ENCODE measurements around the gene FYN. TPM values are rescaled to one million over a fixed set of nuclear protein-coding genes. Genes with fewer than 3 reads are reported as not detected.

FYN gene
- total RNA-seq, 1 experiment from 2014 or later: 18.5 TPM

DNA sequence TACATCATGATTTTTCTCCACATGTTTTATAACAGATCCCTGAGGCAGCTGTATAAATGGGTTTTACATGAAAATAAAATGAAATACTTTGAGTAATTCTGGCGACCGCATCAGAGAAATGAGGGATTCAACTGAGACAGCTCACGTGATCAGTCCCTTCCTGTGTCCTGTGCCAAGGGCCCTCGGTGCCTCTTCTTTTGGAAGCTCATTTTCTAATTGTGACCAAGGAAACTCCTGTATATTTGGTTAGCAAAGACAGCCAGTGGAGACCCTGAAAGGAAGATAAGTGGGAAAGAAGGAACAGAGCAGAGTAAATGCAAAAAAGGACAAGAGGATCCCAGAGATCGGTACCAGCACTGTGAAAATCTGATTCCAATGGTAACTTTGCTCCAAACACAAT, 129.9 kb downstream of the FYN start:
- Histone ChIP-seq H3K36me3 (ENCODE audit: control insufficient read depth in 1 of 2, insufficient read depth in 2 of 2, low read length in 2 of 2) (no peaks in the 10 kb centered on the region), H3K9ac (ENCODE audit: low read length) (no peak overlapping the region), H3K79me2 (ENCODE audit: insufficient read depth, low read length) (no peaks in the 10 kb centered on the region), H3K9me2 (ENCODE audit: insufficient read depth) (no peaks in the 10 kb centered on the region), H3K27ac (ENCODE audit: low read depth, low read length) (no peak overlapping the region), H3K4me3 (replicated peaks in 1 of 2; ENCODE audit: low read depth in 1 of 2, low read length in 2 of 2) (no peak overlapping the region), H3K27me3 (ENCODE audit: insufficient read depth, low read length) (no peaks in the 10 kb centered on the region), H3K4me1 (ENCODE audit: control insufficient read depth in 1 of 2, insufficient read depth in 2 of 2, low read length in 2 of 2) (no peaks in the 10 kb centered on the region), H4K20me1 (ENCODE audit: insufficient read depth) (no peaks in the 10 kb centered on the region), H2AFZ (ENCODE audit: low read depth, low read length, poor library complexity, severe bottlenecking) (no peak overlapping the region), H3K9me3 (ENCODE audit: control insufficient read depth in 1 of 2, insufficient read depth in 1 of 2, low read depth in 1 of 2, low read length in 2 of 2) (no peaks in the 10 kb centered on the region), H3K4me2 (ENCODE audit: low read length) (no peak overlapping the region)
- no peak for DNase-seq (ENCODE audit: low read depth, low spot score)
- ChIA-PET POLR2A (no interaction called here), RAD21 (ENCODE audit: low non-redundant PET in 1 of 2, low total read pairs in 2 of 2, uncharacterized antibody in 2 of 2, unreplicated experiment in 2 of 2) (no interaction called here), CTCF (no interaction called here)
- intact Hi-C loops (cut with micrococcal nuclease): no loop called here
- TF ChIP-seq SP1 (IDR thresholded peaks at IDR 0.05; ENCODE audit: low read depth): no peak
- TF ChIP-seq, protein P1, sequence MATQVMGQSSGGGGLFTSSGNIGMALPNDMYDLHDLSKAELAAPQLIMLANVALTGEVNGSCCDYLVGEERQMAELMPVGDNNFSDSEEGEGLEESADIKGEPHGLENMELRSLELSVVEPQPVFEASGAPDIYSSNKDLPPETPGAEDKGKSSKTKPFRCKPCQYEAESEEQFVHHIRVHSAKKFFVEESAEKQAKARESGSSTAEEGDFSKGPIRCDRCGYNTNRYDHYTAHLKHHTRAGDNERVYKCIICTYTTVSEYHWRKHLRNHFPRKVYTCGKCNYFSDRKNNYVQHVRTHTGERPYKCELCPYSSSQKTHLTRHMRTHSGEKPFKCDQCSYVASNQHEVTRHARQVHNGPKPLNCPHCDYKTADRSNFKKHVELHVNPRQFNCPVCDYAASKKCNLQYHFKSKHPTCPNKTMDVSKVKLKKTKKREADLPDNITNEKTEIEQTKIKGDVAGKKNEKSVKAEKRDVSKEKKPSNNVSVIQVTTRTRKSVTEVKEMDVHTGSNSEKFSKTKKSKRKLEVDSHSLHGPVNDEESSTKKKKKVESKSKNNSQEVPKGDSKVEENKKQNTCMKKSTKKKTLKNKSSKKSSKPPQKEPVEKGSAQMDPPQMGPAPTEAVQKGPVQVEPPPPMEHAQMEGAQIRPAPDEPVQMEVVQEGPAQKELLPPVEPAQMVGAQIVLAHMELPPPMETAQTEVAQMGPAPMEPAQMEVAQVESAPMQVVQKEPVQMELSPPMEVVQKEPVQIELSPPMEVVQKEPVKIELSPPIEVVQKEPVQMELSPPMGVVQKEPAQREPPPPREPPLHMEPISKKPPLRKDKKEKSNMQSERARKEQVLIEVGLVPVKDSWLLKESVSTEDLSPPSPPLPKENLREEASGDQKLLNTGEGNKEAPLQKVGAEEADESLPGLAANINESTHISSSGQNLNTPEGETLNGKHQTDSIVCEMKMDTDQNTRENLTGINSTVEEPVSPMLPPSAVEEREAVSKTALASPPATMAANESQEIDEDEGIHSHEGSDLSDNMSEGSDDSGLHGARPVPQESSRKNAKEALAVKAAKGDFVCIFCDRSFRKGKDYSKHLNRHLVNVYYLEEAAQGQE (IDR thresholded peaks at IDR 0.05; ENCODE audit: low read depth): no peak
- TF ChIP-seq SRF (IDR thresholded peaks at IDR 0.05; ENCODE audit: low read depth): no peak
- no peak for TF ChIP-seq TCF7L2 (IDR thresholded peaks at IDR 0.05; ENCODE audit: borderline replicate concordance, extremely low read depth, insufficient read depth, insufficient read length)
- TF ChIP-seq POLR2A (IDR thresholded peaks at IDR 0.05; ENCODE audit: borderline replicate concordance, extremely low read depth, insufficient read depth, insufficient read length): no peak
- no peak for TF ChIP-seq FOSL1 (IDR thresholded peaks at IDR 0.05; ENCODE audit: low read depth)
- TF ChIP-seq RAD21 (IDR thresholded peaks at IDR 0.05; ENCODE audit: low read depth): no peak
- TF ChIP-seq SIN3A (IDR thresholded peaks at IDR 0.05; ENCODE audit: low read depth): no peak
- TF ChIP-seq, protein P2, sequence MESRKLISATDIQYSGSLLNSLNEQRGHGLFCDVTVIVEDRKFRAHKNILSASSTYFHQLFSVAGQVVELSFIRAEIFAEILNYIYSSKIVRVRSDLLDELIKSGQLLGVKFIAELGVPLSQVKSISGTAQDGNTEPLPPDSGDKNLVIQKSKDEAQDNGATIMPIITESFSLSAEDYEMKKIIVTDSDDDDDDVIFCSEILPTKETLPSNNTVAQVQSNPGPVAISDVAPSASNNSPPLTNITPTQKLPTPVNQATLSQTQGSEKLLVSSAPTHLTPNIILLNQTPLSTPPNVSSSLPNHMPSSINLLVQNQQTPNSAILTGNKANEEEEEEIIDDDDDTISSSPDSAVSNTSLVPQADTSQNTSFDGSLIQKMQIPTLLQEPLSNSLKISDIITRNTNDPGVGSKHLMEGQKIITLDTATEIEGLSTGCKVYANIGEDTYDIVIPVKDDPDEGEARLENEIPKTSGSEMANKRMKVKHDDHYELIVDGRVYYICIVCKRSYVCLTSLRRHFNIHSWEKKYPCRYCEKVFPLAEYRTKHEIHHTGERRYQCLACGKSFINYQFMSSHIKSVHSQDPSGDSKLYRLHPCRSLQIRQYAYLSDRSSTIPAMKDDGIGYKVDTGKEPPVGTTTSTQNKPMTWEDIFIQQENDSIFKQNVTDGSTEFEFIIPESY (IDR thresholded peaks at IDR 0.05; ENCODE audit: extremely low read depth, insufficient replicate concordance, low read length): no peak
- TF ChIP-seq JUND (IDR thresholded peaks at IDR 0.05): no peak
- no peak for TF ChIP-seq POLR2AphosphoS5 (IDR thresholded peaks at IDR 0.05; ENCODE audit: low read depth, low read length)
- TF ChIP-seq YY1 (IDR thresholded peaks at IDR 0.05; ENCODE audit: extremely low read depth, insufficient replicate concordance, low read depth, low read length): no peak
- TF ChIP-seq, protein P3, sequence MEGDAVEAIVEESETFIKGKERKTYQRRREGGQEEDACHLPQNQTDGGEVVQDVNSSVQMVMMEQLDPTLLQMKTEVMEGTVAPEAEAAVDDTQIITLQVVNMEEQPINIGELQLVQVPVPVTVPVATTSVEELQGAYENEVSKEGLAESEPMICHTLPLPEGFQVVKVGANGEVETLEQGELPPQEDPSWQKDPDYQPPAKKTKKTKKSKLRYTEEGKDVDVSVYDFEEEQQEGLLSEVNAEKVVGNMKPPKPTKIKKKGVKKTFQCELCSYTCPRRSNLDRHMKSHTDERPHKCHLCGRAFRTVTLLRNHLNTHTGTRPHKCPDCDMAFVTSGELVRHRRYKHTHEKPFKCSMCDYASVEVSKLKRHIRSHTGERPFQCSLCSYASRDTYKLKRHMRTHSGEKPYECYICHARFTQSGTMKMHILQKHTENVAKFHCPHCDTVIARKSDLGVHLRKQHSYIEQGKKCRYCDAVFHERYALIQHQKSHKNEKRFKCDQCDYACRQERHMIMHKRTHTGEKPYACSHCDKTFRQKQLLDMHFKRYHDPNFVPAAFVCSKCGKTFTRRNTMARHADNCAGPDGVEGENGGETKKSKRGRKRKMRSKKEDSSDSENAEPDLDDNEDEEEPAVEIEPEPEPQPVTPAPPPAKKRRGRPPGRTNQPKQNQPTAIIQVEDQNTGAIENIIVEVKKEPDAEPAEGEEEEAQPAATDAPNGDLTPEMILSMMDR (IDR thresholded peaks at IDR 0.05 in 2 of 3, conservative IDR thresholded peaks at IDR 0.05 in 1 of 3; ENCODE audit: borderline replicate concordance in 1 of 3, insufficient read depth in 1 of 3, low read depth in 2 of 3, low read length in 2 of 3): no peak
- TF ChIP-seq EGR1 (IDR thresholded peaks at IDR 0.05; ENCODE audit: low read depth): no peak
- no peak for TF ChIP-seq EZH2phosphoT487 (IDR thresholded peaks at IDR 0.05; ENCODE audit: borderline replicate concordance)
- TF ChIP-seq ZFX (IDR thresholded peaks at IDR 0.05): no peak
- ATAC-seq: no peak
- BruUV-seq (replicated peaks): no TSS peak
